ENCODE data around the gene CLIC5. TPM values are rescaled to one million over a fixed set of nuclear protein-coding genes. Genes with fewer than 3 reads are reported as not detected.

Gene CLIC5
- total RNA-seq, 1 experiment from 2014 or later = 0.20 TPM

DNA sequence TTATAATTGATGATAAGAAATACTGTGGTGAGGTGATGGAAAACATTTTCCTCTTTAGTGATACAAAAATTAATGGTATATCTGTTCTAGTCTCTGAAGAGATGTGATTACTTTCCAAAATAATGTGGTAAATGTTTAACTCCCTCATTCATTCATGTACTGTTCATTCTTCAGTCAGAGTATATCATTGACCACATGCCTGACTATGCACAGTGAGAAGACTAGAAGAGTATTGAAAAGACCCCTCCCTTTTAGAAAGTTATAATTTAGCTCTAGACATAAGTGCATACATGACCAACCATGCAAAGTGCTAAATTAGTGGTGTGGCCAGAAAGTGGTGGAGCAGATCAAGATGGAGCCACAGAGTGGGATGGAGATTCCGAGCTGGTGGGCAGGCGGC lies 133.0 kb downstream of the CLIC5 start:
- Histone ChIP-seq H3K4me1 (ENCODE audit: insufficient read depth, low read length) (no peaks in the 10 kb centered on the region), H3T11ph (ENCODE audit: low read length) (no peak overlapping the region), H4K20me1 (ENCODE audit: control insufficient read depth, insufficient read depth, insufficient read length) (no peaks in the 10 kb centered on the region), H4K91ac (ENCODE audit: insufficient read length, low read depth, low read length) (no peak overlapping the region), H2BK20ac (ENCODE audit: low read depth, low read length, poor library complexity, severe bottlenecking) (no peak overlapping the region), H2BK120ac (ENCODE audit: low read depth, low read length, poor library complexity, severe bottlenecking) (no peak overlapping the region), H3K4ac (ENCODE audit: low read depth, low read length) (no peak overlapping the region), H3K9me3 (ENCODE audit: control insufficient read depth, low read depth, low read length) (no peaks in the 10 kb centered on the region), H2BK12ac (ENCODE audit: insufficient read length, low read depth, low read length) (no peak overlapping the region), H4K5ac (ENCODE audit: insufficient read length, low read depth, low read length) (no peak overlapping the region), H3K56ac (ENCODE audit: insufficient read length, low read depth, low read length) (no peak overlapping the region), H2AFZ (ENCODE audit: low read length) (no peak overlapping the region), H3K23ac (ENCODE audit: insufficient read length, low read depth, low read length) (no peak overlapping the region), H2AK5ac (ENCODE audit: insufficient read length, low read length) (no peak overlapping the region), H2BK15ac (ENCODE audit: low read depth, low read length) (no peak overlapping the region), H3K14ac (ENCODE audit: insufficient read depth, low read length) (no peak overlapping the region), H3K27ac (ENCODE audit: insufficient read length, low read depth, low read length) (no peak overlapping the region), H3K9ac (ENCODE audit: extremely low read depth, insufficient read length, low read length) (no peak overlapping the region), H3K79me2 (ENCODE audit: insufficient read depth, low read length) (no peaks in the 10 kb centered on the region), H3K4me2 (ENCODE audit: insufficient read depth, insufficient read length, low read length) (no peak overlapping the region), H3K23me2 (ENCODE audit: insufficient read length, low read depth, low read length, poor library complexity, severe bottlenecking) (no peaks in the 10 kb centered on the region), H3K27me3 (ENCODE audit: insufficient read depth, low read length) (no peaks in the 10 kb centered on the region), H2BK5ac (ENCODE audit: insufficient read length, low read length) (no peak overlapping the region), H3K79me1 (ENCODE audit: insufficient read depth, low read depth, low read length, poor library complexity, severe bottlenecking) (no peaks in the 10 kb centered on the region), H4K8ac (replicated peaks; ENCODE audit: insufficient read length, low read depth, low read length) (no peak overlapping the region), H3K18ac (ENCODE audit: insufficient read length, low read depth, low read length) (no peak overlapping the region)
- Mint-ChIP-seq H3K4me3 (no peak overlapping the region), H3K27me3 (ENCODE audit: low read depth) (no peaks in the 10 kb centered on the region), H3K27ac (no peak overlapping the region), H3K36me3 (ENCODE audit: insufficient read depth in 1 of 3, low read depth in 3 of 3) (no peaks in the 10 kb centered on the region), H3K9me3 (no peaks in the 10 kb centered on the region), H3K4me1 (no peaks in the 10 kb centered on the region)
- no CpG with 5 or more reads among the region's 2 CpGs for WGBS (ENCODE audit: extremely low coverage, insufficient read length, low lambda C conversion rate)
- DNase-seq = no peak
- TF ChIP-seq, protein P1, sequence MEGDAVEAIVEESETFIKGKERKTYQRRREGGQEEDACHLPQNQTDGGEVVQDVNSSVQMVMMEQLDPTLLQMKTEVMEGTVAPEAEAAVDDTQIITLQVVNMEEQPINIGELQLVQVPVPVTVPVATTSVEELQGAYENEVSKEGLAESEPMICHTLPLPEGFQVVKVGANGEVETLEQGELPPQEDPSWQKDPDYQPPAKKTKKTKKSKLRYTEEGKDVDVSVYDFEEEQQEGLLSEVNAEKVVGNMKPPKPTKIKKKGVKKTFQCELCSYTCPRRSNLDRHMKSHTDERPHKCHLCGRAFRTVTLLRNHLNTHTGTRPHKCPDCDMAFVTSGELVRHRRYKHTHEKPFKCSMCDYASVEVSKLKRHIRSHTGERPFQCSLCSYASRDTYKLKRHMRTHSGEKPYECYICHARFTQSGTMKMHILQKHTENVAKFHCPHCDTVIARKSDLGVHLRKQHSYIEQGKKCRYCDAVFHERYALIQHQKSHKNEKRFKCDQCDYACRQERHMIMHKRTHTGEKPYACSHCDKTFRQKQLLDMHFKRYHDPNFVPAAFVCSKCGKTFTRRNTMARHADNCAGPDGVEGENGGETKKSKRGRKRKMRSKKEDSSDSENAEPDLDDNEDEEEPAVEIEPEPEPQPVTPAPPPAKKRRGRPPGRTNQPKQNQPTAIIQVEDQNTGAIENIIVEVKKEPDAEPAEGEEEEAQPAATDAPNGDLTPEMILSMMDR (conservative IDR thresholded peaks at IDR 0.05) = no peak

All from H9 (cell line).